HCT116 (cell line): ENCODE data around the gene RPS13. TPM values are rescaled to one million over a fixed set of nuclear protein-coding genes. Genes with fewer than 3 reads are reported as not detected.

Source experiments
- ATAC-seq: fragments of 200-7000 bp; cut with Tn5 transposase; 2 replicates; pipeline ENCODE4 v1.9.1; 2020; ENCODE audit warnings: mild to moderate bottlenecking, moderate library complexity
- BruUV-seq: library from RNA; stranded (reverse); fragments of 400-500 nt; replicated peaks from 2 replicates; lab custom pipeline; 2021; lab: Mats Ljungman, UMichigan
- CTCF ChIA-PET: fragments of 300-600 bp; sonication (Branson Sonifier 250); formaldehyde crosslinking; loops from one replicate; lab custom pipeline; 2021; ENCODE audit warnings: antibody characterized with exemption; lab: Charles Lee
- POLR2A ChIA-PET: fragments of 300-600, 350-600 bp; sonication (Branson Sonifier 250); formaldehyde crosslinking; loops from one replicate; lab custom pipeline; 2021; ENCODE audit warnings: antibody characterized with exemption; lab: Charles Lee
- RAD21 ChIA-PET, 2 experiments: fragments of 300-600 bp; sonication (Branson Sonifier 250); formaldehyde crosslinking; loops; one replicate each; lab custom pipeline; 2023; ENCODE audit warnings: low total read pairs in 2 of 2; ENCODE audit not compliant: uncharacterized antibody in 2 of 2, unreplicated experiment in 2 of 2, low non-redundant PET in 1 of 2; lab: Charles Lee
- DNase-seq: peaks from one replicate; pipeline ENCODE4 v3.0.0-alpha.2; 2010; ENCODE audit warnings: low read depth, low spot score
- H2AFZ ChIP-seq: fragments of 200-600 bp; shearing (Covaris generic), sonication (generic); 2 replicates; pipeline ENCODE4 v1.6.1; 2017; ENCODE audit warnings: low read depth, mixed run types, mixed read lengths, antibody characterized with exemption, low read length; ENCODE audit not compliant: poor library complexity, severe bottlenecking
- H3K27ac ChIP-seq: 2 replicates; pipeline ENCODE4 v1.5.1; 2012; ENCODE audit warnings: low read depth, low read length
- H3K27me3 ChIP-seq: fragments of 200-600 bp; sonication (generic); 2 replicates; pipeline ENCODE4 v1.6.1; 2016; ENCODE audit warnings: mixed run types, low read length, mixed read lengths; ENCODE audit not compliant: insufficient read depth
- H3K36me3 ChIP-seq, 2 experiments: fragments of 200-500 bp in 1 of 2; fragments of 200-600 bp in 1 of 2; sonication (Bioruptor generic) in 1 of 2; sonication (generic) in 1 of 2; 2 replicates each; pipeline versions ENCODE4 v1.5.1 to v1.6.1; 2014 to 2016; ENCODE audit warnings: low read length in 2 of 2, inconsistent platforms in 1 of 2, mixed read lengths in 1 of 2, mixed run types in 1 of 2; ENCODE audit not compliant: insufficient read depth in 2 of 2, control insufficient read depth in 1 of 2
- H3K4me1 ChIP-seq, 2 experiments: fragments of 200-600 bp in 1 of 2; sonication (generic) in 1 of 2; 2 replicates each; pipeline versions ENCODE4 v1.5.1 to v1.6.1; 2012 to 2017; ENCODE audit warnings: low read length in 2 of 2, inconsistent platforms in 1 of 2, mild to moderate bottlenecking in 1 of 2, mixed read lengths in 1 of 2, mixed run types in 1 of 2, moderate library complexity in 1 of 2; ENCODE audit not compliant: insufficient read depth in 2 of 2, control insufficient read depth in 1 of 2
- H3K4me2 ChIP-seq: fragments of 200-600 bp; sonication (generic); 2 replicates; pipeline ENCODE4 v1.6.1; 2017; ENCODE audit warnings: mixed run types, low read length, mixed read lengths
- H3K4me3 ChIP-seq, 2 experiments: fragments of 200-600 bp in 1 of 2; sonication (generic) in 1 of 2; replicated peaks in 1 of 2; 2 replicates each; pipeline ENCODE4 v1.5.1; 2011 to 2016; ENCODE audit warnings: low read length in 2 of 2, control low read depth in 1 of 2, low read depth in 1 of 2, mild to moderate bottlenecking in 1 of 2, mixed read lengths in 1 of 2, mixed run types in 1 of 2
- H3K79me2 ChIP-seq: fragments of 200-600 bp; sonication (generic); 2 replicates; pipeline ENCODE4 v1.6.1; 2017; ENCODE audit warnings: mild to moderate bottlenecking, mixed run types, low read length, moderate library complexity, mixed read lengths; ENCODE audit not compliant: insufficient read depth
- H3K9ac ChIP-seq: fragments of 200-600 bp; sonication (generic); 2 replicates; pipeline ENCODE4 v1.6.1; 2016; ENCODE audit warnings: low read length, mixed read lengths
- H3K9me2 ChIP-seq: fragments of 200-600 bp; sonication (generic), shearing (Covaris generic); 2 replicates; pipeline ENCODE4 v1.6.1; 2017; ENCODE audit warnings: mixed run types, mild to moderate bottlenecking, moderate library complexity; ENCODE audit not compliant: insufficient read depth
- H3K9me3 ChIP-seq, 2 experiments: fragments of 200-500 bp in 1 of 2; fragments of 200-600 bp in 1 of 2; sonication (Bioruptor generic) in 1 of 2; sonication (generic) in 1 of 2; 2 replicates each; pipeline ENCODE4 v1.6.1; 2014 to 2017; ENCODE audit warnings: low read length in 2 of 2, mixed read lengths in 2 of 2, inconsistent platforms in 1 of 2, low read depth in 1 of 2, mild to moderate bottlenecking in 1 of 2, mixed run types in 1 of 2, moderate library complexity in 1 of 2; ENCODE audit not compliant: control insufficient read depth in 1 of 2, insufficient read depth in 1 of 2
- H4K20me1 ChIP-seq: fragments of 200-600 bp; sonication (generic), shearing (Covaris generic); 2 replicates; pipeline ENCODE4 v1.6.1; 2017; ENCODE audit warnings: mixed run types, mild to moderate bottlenecking, moderate library complexity; ENCODE audit not compliant: insufficient read depth
- CEBPB ChIP-seq: IDR thresholded peaks from 2 replicates; pipeline ENCODE4 v1.6.1; 2012; ENCODE audit warnings: low read depth
- ELF1 ChIP-seq: IDR thresholded peaks from 2 replicates; pipeline ENCODE4 v1.6.1; 2012; ENCODE audit warnings: low read depth, borderline replicate concordance
- JUND ChIP-seq: IDR thresholded peaks from 2 replicates; pipeline ENCODE4 v1.6.1; 2012
- MAX ChIP-seq: IDR thresholded peaks from 2 replicates; pipeline ENCODE4 v1.6.1; 2012
- REST ChIP-seq: IDR thresholded peaks from 2 replicates; pipeline ENCODE4 v1.6.1; 2012; ENCODE audit warnings: low read depth
- SRF ChIP-seq: IDR thresholded peaks from 2 replicates; pipeline ENCODE4 v1.6.1; 2012; ENCODE audit warnings: low read depth
- TCF7L2 ChIP-seq: IDR thresholded peaks from 2 replicates; pipeline ENCODE4 v1.7.0; 2011; ENCODE audit warnings: borderline replicate concordance, inconsistent platforms; ENCODE audit not compliant: insufficient read depth, insufficient read length; ENCODE audit errors: extremely low read depth
- YY1 ChIP-seq: IDR thresholded peaks from 2 replicates; pipeline ENCODE4 v1.6.1; 2011; ENCODE audit warnings: low read length, low read depth, moderate library complexity, mild to moderate bottlenecking; ENCODE audit not compliant: insufficient replicate concordance; ENCODE audit errors: extremely low read depth
- ZBTB33 ChIP-seq: IDR thresholded peaks from 2 replicates; pipeline ENCODE4 v1.6.1; 2011; ENCODE audit warnings: mild to moderate bottlenecking, low read length, moderate library complexity; ENCODE audit not compliant: insufficient replicate concordance; ENCODE audit errors: extremely low read depth
- ZFX ChIP-seq: fragments of 450-650 bp; IDR thresholded peaks from 2 replicates; pipeline ENCODE4 v1.6.1; 2017
- intact Hi-C: fragments of 100-400 bp; cut with micrococcal nuclease; formaldehyde crosslinking; loops from 2 replicates; pipeline ENCODE4 v1.10.0; 2022
- total RNA-seq: library from RNA; stranded (reverse); gene quantifications from one replicate; pipeline ENCODE4 v1.2.1, GENCODE V29; 2021; ENCODE audit not compliant: unreplicated experiment

RPS13 gene
- total RNA-seq, 1 experiment from 2014 or later: 1,312 TPM

- Histone ChIP-seq H3K9me3 (no peaks in the 10 kb centered on the region), H4K20me1 (no peaks in the 10 kb centered on the region), H3K79me2 (no peaks in the 10 kb centered on the region), H3K9me2 (no peaks in the 10 kb centered on the region), H3K4me3 (no peak overlapping the region), H3K4me2 (no peak overlapping the region), H3K27me3 (no peaks in the 10 kb centered on the region), H3K9ac (no peak overlapping the region), H3K27ac (no peak overlapping the region), H3K36me3 (peaks cover 3 to 24% of the 10 kb centered on the region in 2 experiments; a peak in 3 of 4 replicates), H3K4me1 (no peaks in the 10 kb centered on the region), H2AFZ (no peak overlapping the region)
- ATAC-seq: no peak
- no TSS peak for BruUV-seq
- RAD21 ChIA-PET: no interaction called here
- no peak for DNase-seq
- intact Hi-C loops: no loop called here
- CTCF ChIA-PET: no interaction called here
- TF ChIP-seq ZBTB33: no peak
- TF ChIP-seq JUND: no peak
- no peak for TF ChIP-seq ELF1
- TF ChIP-seq CEBPB: no peak
- no peak for TF ChIP-seq TCF7L2
- TF ChIP-seq REST: no peak
- TF ChIP-seq ZFX: no peak
- TF ChIP-seq MAX: no peak
- no peak for TF ChIP-seq SRF
- TF ChIP-seq YY1: no peak
- POLR2A ChIA-PET: no interaction called here
Observed at GRCh38 chr11:17116117-17116516, 38.6 kb upstream of the RPS13 start.
